GM23248 (cell line): Measurements from ENCODE around the gene CSMD2. TPM values are rescaled to one million over a fixed set of nuclear protein-coding genes. Genes with fewer than 3 reads are reported as not detected.
A peak's percentile ranks its signal among the peaks of the same experiment; 100 is the strongest.

ENCODE experiments used
- DNase-seq: peaks from one replicate; pipeline ENCODE4 v3.0.0-alpha.2; 2015
- H2AFZ ChIP-seq: fragments of 200-600 bp; sonication (generic); 2 replicates; pipeline ENCODE4 v1.6.1; 2016; ENCODE audit warnings: antibody characterized with exemption
- H3F3A ChIP-seq: fragments of 200-600 bp; sonication (generic); 2 replicates; pipeline ENCODE4 v1.6.1; 2016; ENCODE audit warnings: mild to moderate bottlenecking, antibody characterized with exemption, mixed run types; ENCODE audit not compliant: insufficient read depth
- H3K27ac ChIP-seq: fragments of 200-600 bp; sonication (generic); 2 replicates; pipeline ENCODE4 v1.5.1; 2016; ENCODE audit warnings: mild to moderate bottlenecking
- H3K27me3 ChIP-seq: fragments of 200-600 bp; sonication (generic); replicated peaks from 2 replicates; pipeline ENCODE4 v1.6.1; 2016; ENCODE audit warnings: mild to moderate bottlenecking; ENCODE audit not compliant: insufficient read depth
- H3K36me3 ChIP-seq: fragments of 200-600 bp; sonication (generic); 2 replicates; pipeline ENCODE4 v1.6.1; 2016; ENCODE audit warnings: low read depth, mild to moderate bottlenecking
- H3K4me1 ChIP-seq: fragments of 200-600 bp; sonication (generic); 2 replicates; pipeline ENCODE4 v1.6.1; 2016; ENCODE audit warnings: mild to moderate bottlenecking; ENCODE audit not compliant: insufficient read depth
- H3K4me2 ChIP-seq: fragments of 200-600 bp; sonication (generic); one replicate; pipeline ENCODE4 v1.6.1; 2016; ENCODE audit warnings: mild to moderate bottlenecking; ENCODE audit not compliant: unreplicated experiment
- H3K4me3 ChIP-seq: fragments of 200-600 bp; sonication (generic); 2 replicates; pipeline ENCODE4 v1.5.1; 2016; ENCODE audit warnings: mild to moderate bottlenecking
- H3K79me2 ChIP-seq: fragments of 200-600 bp; sonication (generic); 2 replicates; pipeline ENCODE4 v1.6.1; 2016; ENCODE audit warnings: mild to moderate bottlenecking; ENCODE audit not compliant: insufficient read depth
- H3K9ac ChIP-seq: fragments of 200-600 bp; sonication (generic); 2 replicates; pipeline ENCODE4 v1.6.1; 2016; ENCODE audit warnings: mild to moderate bottlenecking
- H3K9me2 ChIP-seq: fragments of 200-600 bp; sonication (generic); 2 replicates; pipeline ENCODE4 v1.6.1; 2016; ENCODE audit warnings: mixed run types, mild to moderate bottlenecking, moderate library complexity; ENCODE audit not compliant: insufficient read depth
- H3K9me3 ChIP-seq: fragments of 200-600 bp; sonication (generic); one replicate; pipeline ENCODE4 v1.6.1; 2017; ENCODE audit warnings: low read depth
- H4K20me1 ChIP-seq: fragments of 200-600 bp; sonication (generic); 2 replicates; pipeline ENCODE4 v1.6.0; 2016; ENCODE audit not compliant: insufficient read depth
- EZH2 ChIP-seq: fragments of 200-600 bp; sonication (generic); IDR thresholded peaks from 2 replicates; pipeline ENCODE4 v1.6.1; 2018; ENCODE audit warnings: antibody characterized with exemption, mild to moderate bottlenecking; ENCODE audit not compliant: insufficient read depth, poor library complexity, severe bottlenecking
- EZH2phosphoT487 ChIP-seq: fragments of 200-600 bp; sonication (generic); IDR thresholded peaks from 2 replicates; pipeline ENCODE4 v1.6.1; 2018; ENCODE audit warnings: antibody characterized with exemption, moderate library complexity, mild to moderate bottlenecking, low read depth; ENCODE audit not compliant: insufficient read depth
- WGBS, 2 experiments: methylation state at CpG; one replicate each; pipeline ENCODE4 v1.1.6; 2015 to 2017; ENCODE audit warnings: low lambda C conversion rate in 2 of 2, low coverage in 1 of 2; ENCODE audit errors: missing lambda C conversion rate in 2 of 2; 5-methylcytosine and 5-hydroxymethylcytosine counted together
- in situ Hi-C: fragments of 300-500 bp; cut with MboI; formaldehyde crosslinking; loops from 2 replicates; pipeline ENCODE4 v1.15.0; 2020
- polyA plus RNA-seq: library from polyadenylated mRNA; unstranded; fragments of >200 nt; fragmentation: Nextera tagmentation; extraction: Ambion mirVana; gene quantifications from 2 replicates; pipeline ENCODE4 v1.2.1, GENCODE V29; 2016
- total RNA-seq: library from RNA; depleted of rRNA; stranded (reverse); fragments of >200 nt; shearing (Covaris generic); gene quantifications from 2 replicates; pipeline ENCODE4 v1.2.3, GENCODE V29; 2014

CSMD2 gene
- total and polyA plus RNA-seq, 2 experiments from 2014 or later = 4.5 to 7.1 TPM

GRCh38 chr1:33997127-33998036 lies 167.6 kb downstream of the CSMD2 start:
- Histone ChIP-seq H3F3A (peaks cover 4% of the 10 kb centered on the region; the same call in 1 of the 2 replicates), H3K4me2 (peak overlapping the region; percentile 16), H3K4me3 (no peak overlapping the region), H3K9ac (peak overlapping the region; percentile 59), H2AFZ (peak overlapping the region; percentile 22; the same call in 1 of the 2 replicates), H3K27ac (peak overlapping the region; percentile 69), H3K36me3 (no peaks in the 10 kb centered on the region), H3K79me2 (peaks cover 20% of the 10 kb centered on the region; the same call in 1 of the 2 replicates), H3K4me1 (peaks cover 12% of the 10 kb centered on the region), H3K9me2 (no peaks in the 10 kb centered on the region), H3K27me3 (no peaks in the 10 kb centered on the region), H4K20me1 (0 out of 2 replicates have a peak, but pooled peaks cover 3% of the 10 kb centered on the region), H3K9me3 (no peaks in the 10 kb centered on the region)
- 30 to 37% methylated on average over 13 of the region's 13 CpGs for WGBS, 2 experiments
- DNase-seq = peak; percentile 56
- no peak for TF ChIP-seq EZH2
- in situ Hi-C loops = no loop called here

- peaks cover 12% of the 10 kb centered on the region for H3K4me1 ChIP-seq
- no peaks in the 10 kb centered on the region for H3K9me3 ChIP-seq
- no peak overlapping the region for H3K27ac ChIP-seq
- H2AFZ ChIP-seq = no peak overlapping the region
- no peaks in the 10 kb centered on the region for H3K9me2 ChIP-seq
- no peak overlapping the region for H3K4me2 ChIP-seq
- TF ChIP-seq EZH2phosphoT487 (no peak), EZH2 (no peak)
- H3K79me2 ChIP-seq = peaks cover 23% of the 10 kb centered on the region; the same call in 1 of the 2 replicates
- WGBS, 2 experiments = 96 to 99% methylated on average over 5 of the region's 5 CpGs
- H3F3A ChIP-seq = peaks cover 4% of the 10 kb centered on the region; the same call in 1 of the 2 replicates
- in situ Hi-C loops = no loop called here
- H3K4me3 ChIP-seq = no peak overlapping the region
- no peak for DNase-seq
- H3K36me3 ChIP-seq = no peaks in the 10 kb centered on the region
- H3K27me3 ChIP-seq = no peaks in the 10 kb centered on the region
- no peaks in the 10 kb centered on the region for H4K20me1 ChIP-seq
- no peak overlapping the region for H3K9ac ChIP-seq
These were observed 168.7 kb downstream of the CSMD2 start for GRCh38 chr1:33996281-33996680.

- no peaks in the 10 kb centered on the region for H3K36me3 ChIP-seq
- peaks cover 4% of the 10 kb centered on the region; the same call in 1 of the 2 replicates for H3F3A ChIP-seq
- no peaks in the 10 kb centered on the region for H3K9me3 ChIP-seq
- no peak overlapping the region for H3K4me3 ChIP-seq
- 97 to 100% methylated on average over 4 of the region's 4 CpGs for WGBS, 2 experiments
- H4K20me1 ChIP-seq = no peaks in the 10 kb centered on the region
- no peak overlapping the region for H3K27ac ChIP-seq
- no peaks in the 10 kb centered on the region for H3K9me2 ChIP-seq
- peaks cover 44% of the 10 kb centered on the region for H3K79me2 ChIP-seq
- TF ChIP-seq EZH2phosphoT487 (no peak), EZH2 (no peak)
- H2AFZ ChIP-seq = no peak overlapping the region
- H3K4me2 ChIP-seq = no peak overlapping the region
- no peak overlapping the region for H3K9ac ChIP-seq
- H3K27me3 ChIP-seq = no peaks in the 10 kb centered on the region
- peaks cover 12% of the 10 kb centered on the region for H3K4me1 ChIP-seq
- in situ Hi-C loops = no loop called here
- no peak for DNase-seq
These were observed 171.7 kb downstream of the CSMD2 start for GRCh38 chr1:33993301-33993700.

GRCh38 chr1:33990281-33990680 lies 174.7 kb downstream of the CSMD2 start:
- in situ Hi-C loops = no loop called here
- no peak overlapping the region for H3K4me3 ChIP-seq
- peaks cover 8% of the 10 kb centered on the region for H3F3A ChIP-seq
- H2AFZ ChIP-seq = no peak overlapping the region
- no peaks in the 10 kb centered on the region for H3K9me3 ChIP-seq
- no peaks in the 10 kb centered on the region for H3K36me3 ChIP-seq
- H3K9ac ChIP-seq = no peak overlapping the region
- no peak for TF ChIP-seq EZH2phosphoT487
- TF ChIP-seq EZH2 = no peak
- H4K20me1 ChIP-seq = no peaks in the 10 kb centered on the region
- H3K79me2 ChIP-seq = peaks cover 43% of the 10 kb centered on the region
- 98% methylated on average over 3 of the region's 3 CpGs for whole genome bisulfite sequencing, 2 experiments
- no peak overlapping the region for H3K4me2 ChIP-seq
- DNase-seq = no peak
- no peaks in the 10 kb centered on the region for H3K27me3 ChIP-seq
- no peak overlapping the region for H3K27ac ChIP-seq
- no peaks in the 10 kb centered on the region for H3K9me2 ChIP-seq
- H3K4me1 ChIP-seq = peaks cover 18% of the 10 kb centered on the region
